Left kidney (tissue), 2 donors: ENCODE measurements around the gene SHF. TPM values are rescaled to one million over a fixed set of nuclear protein-coding genes. Genes with fewer than 3 reads are reported as not detected.

ENCODE experiments used
- DNase-seq: peaks from one replicate; pipeline ENCODE4 v3.0.0-alpha.2; 2013
- polyA plus RNA-seq: library from polyadenylated mRNA; unstranded; fragments of 120-200 nt; gene quantifications from one replicate; pipeline ENCODE4 v1.2.1, GENCODE V29; 2013; ENCODE audit not compliant: insufficient read length

The SHF gene
- polyA plus RNA-seq, 1 donor: 15.6 TPM

DNA sequence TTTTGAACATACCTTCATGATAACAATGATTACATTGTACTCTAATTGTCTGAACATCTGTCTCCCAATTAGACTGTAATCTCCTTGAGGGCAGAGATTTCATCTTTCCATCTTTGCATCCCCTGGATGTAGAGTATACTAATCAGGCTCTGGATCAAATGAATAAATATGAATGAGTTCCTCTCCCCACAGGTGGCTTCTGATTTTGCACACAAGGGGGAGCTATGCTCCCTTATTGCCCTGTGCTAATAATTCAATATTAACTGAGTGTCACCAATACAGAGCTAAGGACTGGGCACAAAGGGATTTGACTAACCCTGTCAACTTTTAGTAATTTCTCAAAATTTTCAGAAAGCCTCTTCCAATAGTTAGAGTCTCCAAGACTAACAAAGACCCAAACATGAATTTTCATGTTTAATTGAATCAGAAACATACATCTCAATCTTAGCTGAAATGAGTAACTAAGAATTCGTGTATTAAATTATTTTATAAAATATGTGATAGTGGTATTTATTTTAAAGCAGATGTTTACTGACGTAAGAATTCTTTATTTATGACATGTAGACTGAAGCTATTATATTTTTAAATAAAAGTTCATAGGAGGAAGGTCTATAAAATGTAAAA, 61.1 kb downstream of the SHF start:
- DNase-seq: no peak

DNA sequence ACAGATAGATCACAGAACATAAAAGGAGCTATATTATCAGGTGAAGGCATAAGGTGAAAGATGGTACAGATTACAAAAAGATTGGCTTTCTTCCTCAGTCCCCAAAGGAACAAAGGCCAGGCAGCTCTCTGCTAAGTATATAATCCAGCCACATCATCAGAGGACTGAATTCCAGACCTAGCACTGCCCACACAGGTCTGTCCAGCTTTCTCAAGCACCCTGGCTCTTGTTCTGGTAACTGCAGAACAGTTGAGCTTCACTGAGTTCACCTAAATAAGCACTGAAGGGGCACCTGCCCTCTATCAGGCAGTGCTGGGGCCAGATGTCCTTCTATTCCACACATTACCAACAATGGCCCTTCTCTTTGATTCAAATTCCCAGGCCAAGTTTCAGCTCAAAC, 64.4 kb downstream of the SHF start:
- no peak for DNase-seq

DNA sequence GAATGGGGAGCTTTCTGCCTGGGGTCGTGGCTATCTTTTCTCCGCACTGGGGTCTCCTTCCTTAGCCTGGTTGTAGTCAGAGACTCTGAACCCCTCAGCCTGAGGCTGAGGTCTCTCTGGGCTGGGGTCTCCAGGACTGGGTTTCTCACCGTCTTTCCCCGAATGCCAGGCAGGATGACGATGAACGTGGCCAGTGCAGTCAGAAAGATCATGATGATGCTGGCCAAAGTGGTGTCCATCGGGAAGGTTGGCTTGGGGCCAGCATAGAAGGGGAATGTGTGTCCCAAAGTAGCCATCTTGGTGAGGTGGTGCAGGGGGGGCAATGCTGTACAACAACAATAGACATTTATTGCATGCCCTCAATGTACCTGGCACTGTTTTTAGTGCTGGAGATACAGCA, 65.0 kb downstream of the SHF start:
- no peak for DNase-seq

DNA sequence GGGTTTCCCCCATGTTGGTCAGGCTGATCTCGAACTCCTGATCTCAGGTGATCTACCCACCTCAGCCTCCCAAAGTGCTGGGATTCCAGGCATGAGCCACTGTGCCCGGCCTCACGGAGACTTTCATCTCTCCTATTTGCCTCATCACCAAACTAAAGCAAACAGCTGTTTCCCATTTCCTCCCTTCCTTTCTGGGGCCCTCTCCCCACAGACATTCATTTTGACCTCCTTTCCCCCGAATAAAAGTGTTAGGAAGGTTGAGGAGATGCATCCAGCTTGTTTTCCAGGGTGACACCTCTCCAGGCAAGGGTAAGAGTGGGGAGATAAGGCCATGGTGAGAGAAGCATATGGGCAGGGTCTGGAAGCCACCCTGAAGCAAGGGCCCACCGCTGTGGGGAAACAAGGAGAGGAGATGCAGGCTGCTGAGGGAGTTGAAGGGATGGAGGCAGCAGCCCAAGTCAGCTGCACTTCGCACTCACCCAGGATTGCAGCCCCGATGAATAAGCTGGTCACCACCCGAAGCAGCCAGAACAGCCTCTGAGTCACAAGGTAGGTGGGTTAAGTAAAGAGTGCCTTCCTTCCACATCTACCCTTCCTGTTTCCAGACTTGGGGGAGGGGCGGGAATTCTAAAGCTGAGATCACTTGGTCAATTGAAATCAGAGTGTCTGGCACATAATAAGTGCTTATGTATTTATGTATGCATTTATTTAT, 65.9 kb downstream of the SHF start:
- DNase-seq: no peak

DNA sequence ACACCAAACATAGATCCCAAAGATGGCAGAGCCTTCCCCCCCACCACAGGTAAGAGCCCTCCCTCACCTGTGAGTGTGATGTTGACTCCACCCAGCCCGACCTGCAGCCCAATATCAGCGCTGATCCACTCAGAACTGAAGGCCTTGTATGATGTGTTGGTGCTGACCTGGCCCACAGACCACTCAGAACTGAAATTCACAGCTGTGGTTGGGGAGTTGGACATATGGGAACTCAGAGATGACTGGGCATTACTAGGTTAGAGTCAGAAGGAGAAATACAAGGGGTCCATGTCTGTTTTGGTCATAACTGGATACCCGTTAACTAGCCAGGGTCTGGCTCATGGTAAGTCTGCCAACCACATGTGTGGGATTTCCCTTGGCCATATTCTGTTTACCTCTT, 66.7 kb downstream of the SHF start:
- no peak for DNase-seq

DNA sequence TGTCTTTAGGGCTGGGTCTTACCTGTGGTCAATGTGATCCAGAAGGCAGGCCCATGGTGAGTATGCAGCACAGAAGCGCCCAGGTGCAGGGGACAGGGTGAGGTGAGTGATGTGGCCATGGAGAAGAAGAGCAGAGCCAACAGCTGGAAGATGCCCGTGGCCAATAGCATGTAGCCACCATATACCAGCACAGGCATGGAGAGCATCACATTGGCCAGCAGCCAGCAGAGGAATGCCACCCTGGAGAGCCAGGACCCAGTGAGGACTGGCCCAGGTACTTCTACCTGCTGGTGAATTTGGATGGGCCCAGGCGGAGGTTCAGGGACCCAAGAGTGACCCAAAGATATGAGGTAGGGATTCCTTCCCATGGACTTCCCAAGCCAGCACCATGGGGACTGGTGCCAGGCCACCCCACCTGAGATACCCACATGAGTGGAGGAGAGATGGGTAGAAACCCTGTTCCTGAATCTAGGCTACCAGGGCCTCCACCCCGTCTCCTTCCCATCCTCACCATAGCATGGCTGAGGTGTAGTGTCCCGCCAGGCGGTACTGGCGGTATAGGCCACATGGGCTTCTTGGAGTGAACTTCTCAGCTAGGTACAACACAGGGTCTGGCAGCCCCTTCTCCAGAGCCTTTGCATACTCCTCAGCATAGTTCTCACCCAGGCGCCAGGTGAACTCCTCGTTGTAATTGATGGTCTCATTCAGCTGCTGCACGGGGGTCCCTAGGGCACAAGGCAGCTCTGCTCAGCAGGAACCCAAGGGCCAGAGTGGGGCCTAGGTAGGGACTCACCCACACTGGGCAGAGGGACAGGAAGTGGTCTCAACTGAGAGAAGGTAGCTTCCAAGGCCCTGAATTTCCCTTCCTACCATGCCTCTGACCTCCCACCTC, 67.4 kb downstream of the SHF start:
- no peak for DNase-seq

DNA sequence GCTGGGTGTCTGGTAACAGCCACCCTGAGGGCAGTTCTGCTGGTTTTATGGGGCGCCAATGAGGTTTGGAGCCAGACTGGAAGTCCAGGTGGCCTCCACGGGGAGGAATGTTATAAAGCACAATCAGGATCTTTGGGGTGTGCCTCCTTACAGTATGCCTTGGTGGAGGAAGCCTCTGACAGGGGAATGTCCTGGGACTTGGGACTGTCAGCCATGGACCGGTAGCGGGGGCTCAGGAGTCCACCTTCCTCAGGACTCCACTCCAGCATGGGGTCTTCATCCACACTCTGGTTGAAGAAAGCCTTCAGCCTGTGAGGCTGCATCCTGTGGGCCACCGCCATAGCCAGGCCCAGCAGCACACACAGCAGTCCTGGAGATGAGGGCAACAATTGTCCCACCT, 68.8 kb downstream of the SHF start:
- DNase-seq: no peak

DNA sequence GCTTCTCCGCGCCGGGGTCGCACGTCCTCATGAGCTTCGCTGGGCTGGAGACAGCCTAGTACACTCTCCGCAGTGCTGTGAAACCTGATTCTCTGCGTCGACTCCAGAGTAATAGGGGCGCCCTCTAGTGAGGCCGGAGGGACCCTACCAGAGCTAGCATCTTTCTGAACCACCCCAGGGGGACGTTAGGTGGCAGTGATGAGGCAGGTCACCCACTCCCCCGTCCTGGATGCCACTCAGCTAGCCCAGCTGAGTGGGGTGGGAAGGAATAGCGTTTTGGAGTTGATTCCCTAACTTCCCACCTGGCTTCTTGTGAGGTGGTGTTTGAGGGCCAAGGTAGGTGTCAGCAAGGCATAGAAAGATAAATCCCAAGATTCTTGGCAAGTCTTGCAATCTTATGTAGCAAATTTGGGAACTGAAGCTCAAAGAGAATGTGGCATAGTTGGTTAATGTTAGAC, 69.6 kb downstream of the SHF start:
- peak; percentile 94 for DNase-seq

DNA sequence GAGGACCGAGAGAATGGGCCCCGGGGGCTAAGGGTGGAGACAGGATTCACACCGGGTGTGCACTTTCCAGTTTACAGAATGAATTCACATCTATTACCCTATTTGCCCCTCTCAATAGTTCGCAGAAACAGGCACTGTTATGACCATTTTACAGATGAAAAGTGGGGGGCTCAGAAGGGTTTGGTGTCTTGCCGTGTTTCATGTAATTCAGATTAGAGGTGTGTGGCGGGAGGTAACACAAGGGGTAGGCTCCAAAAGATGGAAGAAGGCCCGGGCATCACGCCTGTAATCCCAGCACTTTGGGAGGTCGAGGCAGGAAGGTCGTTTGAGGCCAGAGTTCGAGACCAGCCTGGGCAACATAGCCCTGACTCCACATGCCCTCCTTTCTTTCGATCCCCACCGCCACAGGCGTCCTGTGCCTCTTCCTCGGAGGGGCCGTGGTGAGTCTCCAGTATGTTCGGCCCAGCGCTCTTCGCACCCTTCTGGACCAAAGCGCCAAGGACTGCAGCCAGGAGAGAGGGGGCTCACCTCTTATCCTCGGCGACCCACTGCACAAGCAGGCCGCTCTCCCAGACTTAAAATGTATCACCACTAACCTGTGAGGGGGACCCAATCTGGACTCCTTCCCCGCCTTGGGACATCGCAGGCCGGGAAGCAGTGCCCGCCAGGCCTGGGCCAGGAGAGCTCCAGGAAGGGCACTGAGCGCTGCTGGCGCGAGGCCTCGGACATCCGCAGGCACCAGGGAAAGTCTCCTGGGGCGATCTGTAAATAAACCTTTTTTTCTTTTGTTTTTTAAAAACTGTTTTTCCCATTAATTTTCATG, 70.2 kb downstream of the SHF start:
- no peak for DNase-seq

Other genes with a start within 250 kb of the SHF start
- not detected for gene TERB2, start 231.3 kb downstream of the SHF start, polyA plus RNA-seq
- 41.2 TPM for gene SORD, start 164.8 kb downstream of the SHF start, polyA plus RNA-seq
- 0.03 TPM for gene DUOX2, start 73.8 kb downstream of the SHF start, polyA plus RNA-seq
- gene DUOXA2, start 73.6 kb downstream of the SHF start, polyA plus RNA-seq: not detected
- gene DUOXA1, start 58.1 kb downstream of the SHF start, polyA plus RNA-seq: 0.23 TPM
- 7.8 TPM for gene DUOX1, start 58.0 kb downstream of the SHF start, polyA plus RNA-seq
- 1.0 TPM for gene SLC28A2, start 64.3 kb upstream of the SHF start, polyA plus RNA-seq
- gene GATM, start 190.6 kb upstream of the SHF start, polyA plus RNA-seq: 242 TPM